Sigmoid colon (tissue), 7 donors: Measurements from ENCODE around the gene KRTAP10-5. TPM values are rescaled to one million over a fixed set of nuclear protein-coding genes. Genes with fewer than 3 reads are reported as not detected.

Source experiments
- DNase-seq: peaks from one replicate; pipeline ENCODE4 v3.0.0-alpha.2; 2019
- H3K27ac ChIP-seq, 4 donors: fragments of 200-600 bp; sonication (generic); one replicate each; pipeline ENCODE4 v1.5.1; 2016 to 2019; ENCODE audit warnings: mild to moderate bottlenecking in 1 of 4
- H3K27me3 ChIP-seq, 3 donors: fragments of 200-600 bp; sonication (generic); one replicate each; pipeline ENCODE4 v1.5.1; 2019; ENCODE audit warnings: mild to moderate bottlenecking in 1 of 3
- H3K36me3 ChIP-seq, 4 donors: fragments of 200-600 bp; sonication (generic); one replicate each; pipeline ENCODE4 v1.5.1; 2016 to 2019
- H3K4me1 ChIP-seq, 4 donors: fragments of 200-600 bp; sonication (generic); one replicate each; pipeline ENCODE4 v1.5.1; 2017 to 2019
- H3K4me3 ChIP-seq, 4 donors: fragments of 200-600 bp; sonication (generic); one replicate each; pipeline ENCODE4 v1.5.1; 2017 to 2019; ENCODE audit warnings: mild to moderate bottlenecking in 2 of 4, moderate library complexity in 1 of 4
- H3K9me3 ChIP-seq, 4 donors: fragments of 200-600 bp in 3 of 4; sonication (generic) in 3 of 4; one replicate each; pipeline versions ENCODE4 v1.5.1 to v1.6.1; 2013 to 2019
- EP300 ChIP-seq, 4 donors: sonication (generic); formaldehyde crosslinking; IDR thresholded peaks; one replicate each; pipeline ENCODE4 v1.6.1; 2017; ENCODE audit warnings: antibody characterized with exemption in 4 of 4
- POLR2A ChIP-seq, 2 donors: fragments of 450-650 bp; IDR thresholded peaks; one replicate each; pipeline ENCODE4 v1.6.1; 2016; ENCODE audit warnings: antibody characterized with exemption in 2 of 2, mild to moderate bottlenecking in 2 of 2, moderate library complexity in 2 of 2
- POLR2AphosphoS5 ChIP-seq, 4 donors: sonication (generic); formaldehyde crosslinking; IDR thresholded peaks; one replicate each; pipeline ENCODE4 v1.6.1; 2017; ENCODE audit warnings: antibody characterized with exemption in 4 of 4
- WGBS, 2 donors: extraction: QIAGEN DNeasy Blood & Tissue Kit; methylation state at CpG; one replicate each; pipeline ENCODE4 v1.1.7; 2013; 5-methylcytosine and 5-hydroxymethylcytosine counted together
- intact Hi-C: fragments of 100-400 bp; cut with DNase I; formaldehyde crosslinking; loops from one replicate; pipeline ENCODE4 v1.15.1; 2023
- polyA plus RNA-seq, 3 donors: library from polyadenylated mRNA; stranded (reverse); fragments of 200-250 nt; gene quantifications; one replicate each; pipeline ENCODE4 v1.2.3, GENCODE V29; 2013
- total RNA-seq, 4 donors: library from RNA; depleted of rRNA; stranded (reverse); fragments of >200 nt; gene quantifications; one replicate each; pipeline ENCODE4 v1.1.0, GENCODE V29; 2016
- TF ChIP-seq, protein P1 (sequence below), 4 experiments: fragments of 450-650 bp in 3 of 4; fragments of 200-600 bp in 1 of 4; IDR thresholded peaks; one replicate each; pipeline ENCODE4 v1.5.1; 2016 to 2019; ENCODE audit warnings: antibody characterized with exemption in 4 of 4, mild to moderate bottlenecking in 3 of 4, moderate library complexity in 2 of 4
- donor health status: healthy with polysubstance abuse.
- donor health status: Bipolar disorder and iron deficiency.
- donor health status: healthy.

Gene KRTAP10-5
- total and polyA plus RNA-seq, 7 donors: not detected

DNA sequence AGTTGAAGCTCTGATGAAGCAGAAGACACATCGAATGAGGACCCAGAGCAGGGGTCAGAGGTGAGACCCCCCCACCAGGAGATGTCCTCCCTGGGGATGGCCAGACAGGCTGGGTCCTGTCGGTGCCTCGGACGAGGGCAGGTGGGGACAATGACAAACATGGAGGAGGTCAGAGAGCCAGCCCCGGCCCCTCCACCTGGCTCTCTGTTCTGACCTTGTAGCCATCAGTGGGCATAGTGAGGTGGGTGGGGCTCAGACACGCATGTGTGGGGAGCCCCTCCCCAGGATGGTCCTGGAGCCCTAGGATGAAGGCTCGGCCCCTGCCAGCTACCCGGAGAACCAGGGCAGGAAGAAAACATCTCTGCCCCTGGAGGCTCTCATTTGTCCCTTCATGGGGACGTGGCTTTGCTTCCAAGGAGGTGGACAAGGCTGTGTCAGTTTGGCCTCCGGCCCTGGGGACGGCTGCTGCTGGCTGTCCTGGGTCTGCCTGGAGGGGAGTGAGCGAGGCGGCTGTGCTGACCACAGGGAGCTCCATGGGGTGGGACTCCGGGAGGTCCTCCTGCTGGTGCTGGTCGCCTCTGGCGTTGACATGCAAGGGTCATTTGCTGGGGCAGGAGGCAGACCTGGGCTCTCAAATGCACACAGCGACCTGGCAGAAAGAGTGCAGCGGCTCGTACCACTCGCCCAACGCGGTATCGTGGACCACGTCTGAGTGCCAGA lies 9.3 kb upstream of the KRTAP10-5 start:
- intact Hi-C loops: no loop called here
- no peaks in the 10 kb centered on the region for H3K36me3 ChIP-seq
- no peak overlapping the region for H3K27ac ChIP-seq
- TF ChIP-seq POLR2A (IDR thresholded peaks at IDR 0.05) (no peak), EP300 (IDR thresholded peaks at IDR 0.05) (no peak), POLR2AphosphoS5 (IDR thresholded peaks at IDR 0.05) (no peak)
- TF ChIP-seq, protein P1, sequence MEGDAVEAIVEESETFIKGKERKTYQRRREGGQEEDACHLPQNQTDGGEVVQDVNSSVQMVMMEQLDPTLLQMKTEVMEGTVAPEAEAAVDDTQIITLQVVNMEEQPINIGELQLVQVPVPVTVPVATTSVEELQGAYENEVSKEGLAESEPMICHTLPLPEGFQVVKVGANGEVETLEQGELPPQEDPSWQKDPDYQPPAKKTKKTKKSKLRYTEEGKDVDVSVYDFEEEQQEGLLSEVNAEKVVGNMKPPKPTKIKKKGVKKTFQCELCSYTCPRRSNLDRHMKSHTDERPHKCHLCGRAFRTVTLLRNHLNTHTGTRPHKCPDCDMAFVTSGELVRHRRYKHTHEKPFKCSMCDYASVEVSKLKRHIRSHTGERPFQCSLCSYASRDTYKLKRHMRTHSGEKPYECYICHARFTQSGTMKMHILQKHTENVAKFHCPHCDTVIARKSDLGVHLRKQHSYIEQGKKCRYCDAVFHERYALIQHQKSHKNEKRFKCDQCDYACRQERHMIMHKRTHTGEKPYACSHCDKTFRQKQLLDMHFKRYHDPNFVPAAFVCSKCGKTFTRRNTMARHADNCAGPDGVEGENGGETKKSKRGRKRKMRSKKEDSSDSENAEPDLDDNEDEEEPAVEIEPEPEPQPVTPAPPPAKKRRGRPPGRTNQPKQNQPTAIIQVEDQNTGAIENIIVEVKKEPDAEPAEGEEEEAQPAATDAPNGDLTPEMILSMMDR (IDR thresholded peaks at IDR 0.05): no peak
- peaks cover 0 to 59% (median 30%) of the 10 kb centered on the region in 3 donors for H3K27me3 ChIP-seq
- H3K9me3 ChIP-seq: no peaks in the 10 kb centered on the region
- DNase-seq: no peak
- no peak overlapping the region for H3K4me3 ChIP-seq
- no peaks in the 10 kb centered on the region for H3K4me1 ChIP-seq
- WGBS, 2 donors: 74 to 80% methylated on average over 24 of the region's 24 CpGs

DNA sequence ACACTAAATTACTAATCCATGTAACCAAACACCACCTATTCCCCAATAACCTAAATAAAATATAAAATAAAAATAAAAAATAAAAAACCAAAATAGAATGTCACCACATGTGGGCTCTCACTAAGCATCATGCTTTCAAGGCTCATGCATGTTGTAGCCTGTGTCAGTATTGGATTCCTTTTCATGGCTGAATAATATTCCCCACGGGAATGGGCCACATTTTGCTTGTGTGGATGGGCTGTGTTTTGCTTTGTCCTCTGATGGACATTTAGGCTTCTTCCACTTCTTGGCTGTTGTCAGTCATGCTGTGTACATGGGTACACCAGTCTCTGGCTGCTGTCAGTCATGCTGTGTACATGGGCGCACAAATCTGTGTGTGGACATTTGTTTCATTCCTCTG lies 8.7 kb upstream of the KRTAP10-5 start:
- H3K27ac ChIP-seq: no peak overlapping the region
- H3K9me3 ChIP-seq: no peaks in the 10 kb centered on the region
- no peaks in the 10 kb centered on the region for H3K4me1 ChIP-seq
- peaks cover 0 to 63% (median 30%) of the 10 kb centered on the region in 3 donors for H3K27me3 ChIP-seq
- 90 to 94% methylated on average over 2 of the region's 2 CpGs for WGBS, 2 donors
- intact Hi-C loops: no loop called here
- no peak overlapping the region for H3K4me3 ChIP-seq
- no peaks in the 10 kb centered on the region for H3K36me3 ChIP-seq
- DNase-seq: no peak
- TF ChIP-seq EP300 (IDR thresholded peaks at IDR 0.05) (no peak), POLR2AphosphoS5 (IDR thresholded peaks at IDR 0.05) (no peak), POLR2A (IDR thresholded peaks at IDR 0.05) (no peak)
- TF ChIP-seq, protein P1 (IDR thresholded peaks at IDR 0.05): no peak

GRCh38 chr21:44585892-44586291 lies 5.5 kb upstream of the KRTAP10-5 start:
- DNase-seq: no peak
- TF ChIP-seq POLR2AphosphoS5 (IDR thresholded peaks at IDR 0.05) (no peak), POLR2A (IDR thresholded peaks at IDR 0.05) (no peak)
- TF ChIP-seq, protein P1 (IDR thresholded peaks at IDR 0.05): no peak
- intact Hi-C loops: no loop called here
- Histone ChIP-seq H3K36me3 (no peaks in the 10 kb centered on the region), H3K9me3 (peaks cover 0 to 6% (median 1%) of the 10 kb centered on the region in 4 donors), H3K4me3 (no peak overlapping the region), H3K27ac (no peak overlapping the region), H3K27me3 (peaks cover 0 to 49% (median 32%) of the 10 kb centered on the region in 3 donors), H3K4me1 (no peaks in the 10 kb centered on the region)
- 77 to 86% methylated on average over 3 of the region's 3 CpGs for WGBS, 2 donors

DNA sequence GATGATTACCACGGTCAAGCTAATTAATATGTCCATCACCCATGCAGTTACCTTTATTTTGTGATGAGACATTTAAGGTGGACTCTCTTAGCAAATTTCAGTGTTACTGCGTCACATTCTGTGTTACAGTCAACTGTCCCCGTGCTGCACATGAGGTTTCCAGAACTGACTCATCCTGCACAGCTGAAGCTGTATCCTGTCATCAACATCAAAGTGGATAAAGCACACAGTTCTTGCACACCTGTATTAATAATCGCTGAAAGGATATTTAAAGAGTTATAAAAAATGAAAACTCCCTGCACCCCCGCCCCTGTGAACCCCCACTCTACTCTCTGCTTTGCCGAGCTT lies 3.4 kb upstream of the KRTAP10-5 start:
- 66 to 79% methylated on average over 6 of the region's 6 CpGs for WGBS, 2 donors
- DNase-seq: no peak
- intact Hi-C loops: no loop called here
- no peaks in the 10 kb centered on the region for H3K36me3 ChIP-seq
- no peak overlapping the region for H3K27ac ChIP-seq
- peaks cover 0 to 30% (median 13%) of the 10 kb centered on the region in 3 donors for H3K27me3 ChIP-seq
- H3K4me3 ChIP-seq: no peak overlapping the region
- H3K9me3 ChIP-seq: peaks cover 0 to 7% (median 3%) of the 10 kb centered on the region in 4 donors
- H3K4me1 ChIP-seq: no peaks in the 10 kb centered on the region
- TF ChIP-seq EP300 (IDR thresholded peaks at IDR 0.05): no peak
- TF ChIP-seq, protein P1 (IDR thresholded peaks at IDR 0.05): no peak
- TF ChIP-seq POLR2AphosphoS5 (IDR thresholded peaks at IDR 0.05): no peak
- no peak for TF ChIP-seq POLR2A (IDR thresholded peaks at IDR 0.05)
